NCI-H1048 (cell line): ENCODE data around the gene HJURP.
"Not testable (repeated sequence)": the region's sequence is repeated elsewhere in the genome, so short reads cannot be mapped to it uniquely, and the experiment has no call there.

ENCODE experiments used
- DNase-seq: peaks from one replicate; lab custom pipeline; 2025; lab: John Stamatoyannopoulos, UW

Gene HJURP, protein sequence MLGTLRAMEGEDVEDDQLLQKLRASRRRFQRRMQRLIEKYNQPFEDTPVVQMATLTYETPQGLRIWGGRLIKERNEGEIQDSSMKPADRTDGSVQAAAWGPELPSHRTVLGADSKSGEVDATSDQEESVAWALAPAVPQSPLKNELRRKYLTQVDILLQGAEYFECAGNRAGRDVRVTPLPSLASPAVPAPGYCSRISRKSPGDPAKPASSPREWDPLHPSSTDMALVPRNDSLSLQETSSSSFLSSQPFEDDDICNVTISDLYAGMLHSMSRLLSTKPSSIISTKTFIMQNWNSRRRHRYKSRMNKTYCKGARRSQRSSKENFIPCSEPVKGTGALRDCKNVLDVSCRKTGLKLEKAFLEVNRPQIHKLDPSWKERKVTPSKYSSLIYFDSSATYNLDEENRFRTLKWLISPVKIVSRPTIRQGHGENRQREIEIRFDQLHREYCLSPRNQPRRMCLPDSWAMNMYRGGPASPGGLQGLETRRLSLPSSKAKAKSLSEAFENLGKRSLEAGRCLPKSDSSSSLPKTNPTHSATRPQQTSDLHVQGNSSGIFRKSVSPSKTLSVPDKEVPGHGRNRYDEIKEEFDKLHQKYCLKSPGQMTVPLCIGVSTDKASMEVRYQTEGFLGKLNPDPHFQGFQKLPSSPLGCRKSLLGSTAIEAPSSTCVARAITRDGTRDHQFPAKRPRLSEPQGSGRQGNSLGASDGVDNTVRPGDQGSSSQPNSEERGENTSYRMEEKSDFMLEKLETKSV

DNA sequence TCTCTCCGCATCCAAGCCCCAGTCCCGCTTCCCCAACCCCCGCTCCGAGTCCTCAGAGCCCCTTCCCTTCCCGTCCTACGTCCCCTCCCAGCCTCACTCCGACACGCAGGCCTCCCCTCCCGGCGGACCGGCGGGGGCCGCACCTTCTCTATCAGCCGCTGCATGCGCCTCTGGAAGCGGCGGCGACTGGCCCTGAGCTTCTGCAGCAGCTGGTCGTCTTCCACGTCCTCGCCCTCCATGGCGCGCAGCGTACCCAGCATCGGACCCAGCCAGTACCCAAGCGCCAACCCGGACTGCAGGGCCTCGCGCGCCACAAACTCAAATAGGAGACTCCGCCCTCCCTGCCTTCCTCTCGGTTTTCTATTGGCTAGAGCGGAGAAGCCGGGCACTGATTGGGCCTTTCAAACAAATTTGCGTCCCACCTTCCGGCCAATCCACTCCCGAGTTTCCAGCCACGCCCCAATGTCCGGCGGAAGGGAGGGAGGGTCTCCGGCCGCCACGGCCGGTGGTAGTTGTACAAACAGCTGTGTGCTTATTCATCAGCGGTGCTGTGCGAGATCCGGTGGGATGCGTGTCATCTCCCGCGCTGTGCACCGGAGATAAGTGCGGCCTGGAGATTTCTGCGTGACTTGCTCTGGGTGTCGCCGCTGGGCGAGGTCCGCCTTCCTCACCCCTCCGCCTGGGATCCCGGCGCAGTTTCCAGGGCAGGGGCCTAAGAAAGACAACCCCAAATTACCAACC lies at the start of gene HJURP:
HJURP (minus strand) TSS at position 295 of the 741 bp plus-strand sequence; CDS start at position 260, 35 bp downstream.
- peak; percentile 90 for DNase-seq

DNA sequence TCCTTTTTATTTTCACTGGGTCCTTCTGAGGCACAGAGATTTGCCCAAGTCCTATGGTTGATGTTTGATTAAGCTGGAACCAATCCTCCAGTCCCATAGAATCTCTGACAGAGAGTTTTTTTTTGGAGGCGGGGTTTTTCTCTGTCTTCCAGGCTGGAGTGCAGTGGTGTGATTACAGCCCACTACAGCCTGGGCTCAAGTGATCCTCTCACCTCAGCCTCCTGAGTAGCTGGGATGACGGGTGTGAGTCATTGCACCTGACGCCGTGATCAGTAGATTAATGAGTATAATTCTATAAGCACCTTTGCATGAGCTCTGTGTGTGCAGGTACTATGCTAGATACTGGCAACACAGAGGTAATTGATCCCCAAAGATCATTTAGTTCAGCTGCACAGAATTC lies 47.5 kb upstream of the HJURP start:
- no peak for DNase-seq

DNA sequence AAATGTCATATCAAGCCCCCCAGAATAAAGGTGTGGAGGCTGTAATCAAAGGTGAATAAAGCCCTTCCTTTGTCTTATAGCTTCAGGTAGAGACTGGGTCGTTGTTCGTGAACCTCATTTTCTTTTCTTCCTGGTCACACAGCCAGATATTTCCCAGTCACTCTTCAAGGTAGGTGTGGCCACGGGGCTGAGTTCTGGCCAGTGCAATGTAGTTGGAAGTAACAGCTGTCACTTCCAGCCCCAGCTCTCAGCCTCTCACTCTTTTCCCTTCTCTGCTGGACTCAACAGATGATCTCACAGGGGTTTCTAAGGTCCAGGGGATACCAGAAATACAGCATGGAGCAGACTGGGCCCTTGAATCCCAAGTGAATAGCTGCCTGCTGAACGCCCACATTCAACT lies 47.0 kb upstream of the HJURP start:
- no peak for DNase-seq

DNA sequence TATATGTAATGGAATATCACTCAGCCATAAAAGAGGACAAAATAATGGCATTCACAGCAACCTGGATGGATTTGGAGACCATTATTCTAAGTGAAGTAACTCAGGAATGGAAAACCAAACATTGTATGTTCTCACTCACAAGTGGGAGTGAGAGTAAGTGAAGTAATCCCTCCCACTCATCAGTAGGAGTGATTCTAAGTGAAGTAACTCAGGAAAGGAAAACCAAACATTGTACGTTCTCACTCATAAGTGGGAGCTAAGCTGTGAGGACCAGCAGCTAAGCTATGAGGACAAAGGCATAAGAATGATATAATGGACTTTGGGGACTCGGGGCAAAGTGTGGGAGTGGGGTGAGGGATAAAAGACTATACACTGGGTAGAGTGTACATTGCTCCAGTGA lies 41.9 kb upstream of the HJURP start:
- not testable (repeated sequence) for DNase-seq

DNA sequence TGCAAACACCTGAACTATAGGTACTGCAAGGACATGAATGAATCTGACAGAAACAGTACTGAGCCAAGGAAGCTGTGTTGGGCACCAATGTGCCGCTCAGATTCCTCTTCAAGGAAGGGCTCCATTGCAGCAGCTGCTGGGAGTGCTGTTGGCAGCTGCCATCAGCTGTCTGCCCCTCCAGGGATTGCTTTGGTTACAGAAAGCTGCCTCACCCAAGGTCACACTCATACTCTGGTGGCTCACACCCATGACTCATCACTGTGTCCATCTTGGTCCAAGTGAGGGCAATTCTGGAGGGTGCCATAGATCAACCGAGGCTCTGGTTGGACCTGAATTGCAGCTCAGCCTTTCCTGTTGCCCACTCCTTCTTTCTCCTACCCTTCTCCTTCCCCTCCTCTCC lies 38.5 kb upstream of the HJURP start:
- DNase-seq, result no peak

DNA sequence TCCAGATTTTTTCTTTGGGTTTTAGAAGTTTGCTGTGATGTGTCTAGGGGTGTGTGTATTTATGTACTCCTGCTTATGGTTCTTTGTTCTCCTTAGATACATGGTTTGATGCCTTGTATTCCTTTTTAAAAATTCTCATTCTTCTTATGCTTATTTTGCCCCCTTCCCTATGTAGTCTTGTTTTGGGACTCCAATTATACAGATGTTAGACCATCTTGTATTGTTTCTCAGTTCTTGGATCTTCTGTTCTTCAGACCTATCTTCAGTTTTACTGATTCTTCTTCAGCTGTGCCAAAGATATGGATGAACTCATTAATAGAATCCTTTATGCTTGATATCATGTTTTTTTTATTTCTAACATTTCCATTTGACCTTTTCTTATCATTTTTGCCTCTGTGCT lies 28.0 kb upstream of the HJURP start:
- DNase-seq, result no peak

DNA sequence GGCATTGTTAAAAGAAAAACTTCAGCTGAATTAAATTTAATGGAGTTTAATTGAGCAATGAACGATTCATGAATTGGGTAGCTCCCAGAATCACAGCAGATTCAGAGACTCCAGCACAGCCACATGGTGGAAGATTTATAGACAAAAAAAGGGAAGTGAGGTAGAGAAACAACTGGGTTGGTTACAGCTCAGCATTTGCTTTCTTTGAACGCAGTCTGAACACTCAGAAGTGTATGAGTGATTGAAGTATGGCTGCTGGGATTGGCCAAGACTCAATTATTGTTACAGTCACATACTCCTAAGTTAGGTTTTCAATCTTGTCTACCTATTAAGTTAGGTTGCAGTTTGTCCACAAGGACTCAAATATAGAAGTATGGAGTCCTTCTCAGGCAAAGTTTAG lies 17.8 kb upstream of the HJURP start:
- DNase-seq, result not testable (repeated sequence)

DNA sequence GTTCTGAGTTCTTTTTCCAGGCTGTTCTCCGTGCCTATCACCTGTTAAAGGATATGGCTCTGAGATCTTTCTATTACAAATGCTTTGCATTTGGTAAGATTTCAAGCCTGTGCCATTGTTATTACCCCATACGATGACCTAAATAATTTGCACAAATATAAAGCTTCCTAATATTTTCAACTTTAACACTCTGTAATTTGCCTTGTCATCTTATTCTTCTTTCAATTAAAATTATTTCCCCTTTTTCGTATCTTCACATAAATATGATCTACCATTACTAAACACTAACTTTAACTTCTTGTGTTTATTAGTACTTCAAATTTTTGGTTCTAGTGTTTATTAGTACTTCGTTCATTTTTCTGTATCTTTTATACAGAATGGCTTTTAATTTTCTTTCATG lies 17.1 kb upstream of the HJURP start:
- no peak for DNase-seq

DNA sequence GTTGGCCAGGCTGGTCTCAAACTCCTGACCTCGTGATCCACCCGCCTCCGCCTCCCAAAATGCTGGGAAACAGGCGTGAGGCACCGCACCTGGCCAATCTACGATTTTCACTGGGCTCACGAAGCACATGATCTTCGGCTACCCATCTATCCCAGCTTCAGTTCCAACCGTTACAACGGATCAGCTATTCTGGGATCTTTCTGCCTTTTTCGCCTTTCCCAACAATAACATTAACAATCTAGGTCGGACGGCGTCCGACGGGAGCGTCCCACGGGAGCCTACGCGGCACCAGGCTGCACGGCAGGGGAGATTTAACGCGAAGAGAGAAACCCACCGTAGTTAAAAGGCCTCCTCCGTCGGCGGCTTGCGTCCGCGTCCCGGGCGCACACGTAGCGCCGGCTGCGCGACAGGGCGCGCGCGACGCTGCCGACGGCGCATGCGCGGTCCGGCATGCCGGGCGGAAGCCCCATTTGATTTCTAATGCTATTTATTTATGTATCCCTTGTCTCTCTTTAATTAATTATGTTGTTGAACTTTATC lies 13.7 kb upstream of the HJURP start, which contains the start of gene MSL3B:
MSL3B (minus strand) TSS at position 394 of the 540 bp plus-strand sequence.
- DNase-seq, result no peak

DNA sequence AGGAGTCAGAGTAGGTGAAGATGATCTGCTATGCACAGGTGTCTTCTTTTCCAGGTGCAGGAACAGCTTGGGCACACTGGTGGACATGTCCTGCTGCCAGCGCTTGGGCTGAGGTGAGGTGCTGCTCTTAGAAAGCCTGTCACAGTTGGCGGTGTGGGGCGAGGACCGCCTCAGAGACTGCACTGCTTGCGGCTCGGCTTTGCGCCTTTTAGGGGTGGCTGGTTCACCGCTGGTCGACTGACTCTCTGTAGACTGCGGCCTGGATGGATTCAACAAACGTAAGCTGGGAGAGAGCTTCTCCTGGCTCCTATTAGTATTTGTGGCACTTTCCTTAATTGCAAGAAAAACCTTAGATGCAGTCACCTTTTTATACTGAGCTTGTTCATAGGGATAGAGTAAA lies 12.1 kb upstream of the HJURP start:
- DNase-seq, result no peak

DNA sequence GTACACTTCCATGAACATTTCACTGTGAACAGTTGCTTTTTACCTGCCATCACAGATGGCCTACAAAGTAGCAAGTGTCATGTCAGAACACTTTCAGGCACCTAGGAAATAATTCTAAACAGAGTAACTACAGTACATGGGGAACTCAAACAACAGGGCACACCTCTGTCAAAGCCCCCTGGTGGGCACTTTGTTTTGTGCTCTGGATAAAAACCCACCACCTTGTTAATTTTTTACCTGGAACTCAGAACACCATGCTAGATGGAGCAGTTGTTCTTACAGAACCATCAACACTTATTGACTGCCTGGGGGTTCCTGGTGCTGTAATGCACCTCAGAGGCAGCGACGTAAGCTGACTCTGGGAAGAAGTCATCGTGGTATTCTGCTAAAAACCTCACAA lies 11.5 kb upstream of the HJURP start:
- no peak for DNase-seq

DNA sequence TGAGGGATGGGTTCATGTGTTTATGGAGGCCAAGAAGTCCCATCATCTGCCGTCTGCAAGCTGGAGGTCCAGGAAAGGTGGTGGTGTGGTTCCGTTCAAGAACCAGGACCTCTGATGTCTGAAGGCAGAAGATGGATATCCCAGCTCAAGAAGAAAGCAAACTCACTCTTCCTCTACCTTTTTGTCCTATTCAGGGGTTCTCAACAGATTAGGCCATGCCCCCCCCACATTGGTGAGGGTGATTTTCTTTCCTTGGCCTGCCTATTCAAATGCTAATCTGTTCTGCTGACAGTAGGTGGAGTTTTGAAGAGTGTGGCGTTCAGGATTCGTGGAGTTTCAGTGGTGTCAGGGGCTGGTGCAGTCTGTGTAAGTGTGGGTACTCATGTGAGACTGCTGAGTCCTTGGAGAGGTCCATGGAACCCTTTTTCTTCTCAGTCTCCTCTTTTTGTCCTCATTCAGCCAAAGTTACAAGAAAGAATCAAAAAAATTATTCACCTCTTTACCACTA lies 8.0 kb upstream of the HJURP start:
- DNase-seq, result no peak

DNA sequence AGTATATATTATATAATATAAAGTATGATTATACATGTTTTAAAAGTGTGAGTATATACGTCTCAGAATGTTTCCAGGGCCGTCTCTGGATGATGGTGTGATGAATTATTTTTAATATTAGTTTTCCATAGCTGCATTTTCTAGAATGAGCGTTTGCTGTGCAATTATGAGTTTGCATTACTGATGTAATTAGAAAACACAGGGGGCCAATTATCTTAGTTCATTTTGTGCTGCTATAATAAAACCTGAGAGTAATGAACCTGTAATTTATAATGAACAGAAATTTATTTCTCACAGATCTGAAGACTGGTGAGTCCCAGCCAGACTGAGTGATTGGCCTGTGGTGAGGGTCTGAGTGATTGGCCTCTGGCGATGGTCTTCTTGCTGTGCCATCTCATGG lies 4.0 kb upstream of the HJURP start:
- no peak for DNase-seq

DNA sequence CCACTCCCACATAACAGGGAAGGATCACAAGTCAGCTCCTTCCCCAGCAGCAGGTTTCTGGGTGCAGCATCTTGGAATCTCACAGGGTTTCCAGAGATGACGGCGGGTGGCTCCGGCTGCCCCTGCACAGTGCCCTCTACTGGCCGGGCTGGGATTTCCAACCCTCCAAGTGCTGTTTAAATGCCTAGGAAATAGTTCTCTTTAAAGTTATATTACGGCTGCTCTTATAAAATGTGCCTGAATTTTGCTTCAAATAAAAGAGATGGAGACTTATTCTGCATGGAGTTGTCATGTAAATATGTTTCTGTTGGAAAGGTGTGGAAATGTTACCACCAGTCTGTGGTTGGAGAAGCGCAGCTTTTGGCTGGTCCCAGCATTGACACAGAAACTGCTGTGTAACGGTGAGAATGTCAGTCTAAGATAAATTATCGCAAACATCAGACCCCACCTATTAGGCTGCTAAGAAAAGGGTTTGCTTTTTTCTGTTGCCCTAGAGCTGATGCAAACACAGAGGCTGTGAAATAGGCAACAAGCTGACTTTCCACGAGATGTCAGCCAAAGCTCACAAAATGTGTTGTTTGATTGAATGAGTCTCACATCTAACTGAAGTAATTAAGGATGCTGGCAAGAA lies 3.3 kb upstream of the HJURP start:
- DNase-seq, result peak; percentile 1

DNA sequence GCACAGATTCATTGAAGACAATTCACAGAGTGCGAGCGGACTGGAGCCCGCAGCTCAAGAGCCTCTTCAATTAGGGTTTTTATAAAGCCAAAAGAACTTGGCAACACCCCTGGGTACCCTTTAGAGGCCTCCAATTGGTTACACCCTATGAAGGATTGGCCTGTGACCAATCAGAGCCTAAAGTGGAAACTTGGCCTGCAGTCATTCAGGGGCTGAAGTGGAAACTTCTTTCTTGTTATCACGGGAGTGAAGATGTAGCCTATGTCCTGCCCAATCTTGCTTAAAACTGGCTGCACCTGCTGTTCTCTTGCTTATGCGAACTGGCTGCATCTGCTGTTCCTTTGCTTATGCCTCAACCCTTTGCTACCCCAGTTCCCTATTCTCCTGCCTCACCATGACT lies 1.8 kb upstream of the HJURP start:
- DNase-seq, result no peak

DNA sequence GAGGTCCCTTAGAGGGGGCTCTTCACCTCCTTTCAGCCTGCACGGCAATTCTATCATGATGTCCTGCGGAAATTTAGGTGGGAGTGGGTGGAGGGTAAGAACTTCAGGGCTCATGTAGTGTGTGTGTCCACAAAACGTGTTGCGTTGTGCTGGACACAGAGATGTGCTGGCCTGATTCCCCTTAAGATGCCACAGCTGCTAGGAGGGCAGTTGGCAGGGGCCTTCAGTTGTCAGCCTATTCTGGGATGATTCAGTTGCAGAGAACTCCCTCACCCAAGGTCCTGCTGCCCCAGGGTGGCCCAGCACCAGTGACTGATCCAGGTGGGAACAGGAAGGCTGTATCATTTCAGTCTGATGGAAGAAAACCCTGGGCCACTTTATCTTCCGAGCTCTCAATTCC lies 1.0 kb upstream of the HJURP start:
- no peak for DNase-seq

DNA sequence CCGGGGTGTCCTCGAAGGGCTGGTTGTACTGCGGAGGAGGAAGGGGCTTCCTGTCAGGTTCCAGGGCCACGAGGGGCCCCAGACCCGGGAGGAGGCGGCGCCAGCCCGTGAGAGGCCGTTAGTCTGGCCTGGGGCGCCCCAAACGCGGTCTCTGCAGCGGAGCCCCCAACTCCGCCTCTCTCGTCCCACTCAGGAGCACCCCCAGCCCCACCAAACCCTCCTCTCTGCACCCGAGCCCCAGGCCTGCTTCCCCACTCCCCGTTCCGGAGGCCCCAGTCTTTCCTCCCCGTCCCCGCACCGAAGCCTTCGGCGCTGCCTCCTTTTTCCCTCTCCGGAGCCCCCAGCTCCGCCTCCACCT lies 473 bp downstream of the HJURP start:
- no peak for DNase-seq

DNA sequence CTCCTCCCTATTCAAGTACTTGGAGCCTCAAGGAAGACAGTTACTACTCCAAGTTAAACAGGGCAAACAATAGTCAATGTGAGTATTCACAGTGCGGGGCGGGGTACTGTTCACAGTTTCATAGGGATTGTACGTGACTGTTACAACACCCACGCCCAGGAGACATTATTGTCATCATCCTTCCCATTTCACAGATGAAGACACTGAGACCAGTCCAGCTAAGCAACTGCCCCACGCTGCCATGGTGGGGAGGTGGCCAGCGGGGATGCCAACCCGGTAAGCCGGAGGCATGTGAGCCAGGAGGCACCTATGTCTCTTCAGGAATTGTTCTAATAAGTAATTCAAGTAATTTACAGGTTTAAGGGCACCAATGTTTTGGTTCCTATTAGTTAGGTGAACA lies 982 bp downstream of the HJURP start:
- no peak for DNase-seq

DNA sequence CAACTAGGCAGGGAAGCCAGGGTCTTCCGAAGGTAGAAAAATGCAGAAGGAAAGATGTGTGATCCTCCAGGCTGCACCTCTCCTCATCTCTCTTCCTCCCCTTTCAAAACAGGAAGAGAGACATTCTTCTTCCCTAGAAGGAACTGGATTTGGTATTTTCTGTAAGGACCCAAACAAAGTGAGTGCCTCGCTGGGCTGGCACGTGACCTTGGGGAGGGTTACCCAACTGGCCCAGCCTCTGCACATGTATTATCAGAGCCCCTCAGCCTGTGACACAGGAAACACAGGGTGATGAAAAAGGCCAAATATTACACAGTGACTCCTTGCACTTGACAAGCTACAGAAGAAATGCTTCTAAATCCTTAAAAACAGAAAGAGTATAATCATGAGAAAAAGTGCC lies 2.3 kb downstream of the HJURP start:
- no peak for DNase-seq

DNA sequence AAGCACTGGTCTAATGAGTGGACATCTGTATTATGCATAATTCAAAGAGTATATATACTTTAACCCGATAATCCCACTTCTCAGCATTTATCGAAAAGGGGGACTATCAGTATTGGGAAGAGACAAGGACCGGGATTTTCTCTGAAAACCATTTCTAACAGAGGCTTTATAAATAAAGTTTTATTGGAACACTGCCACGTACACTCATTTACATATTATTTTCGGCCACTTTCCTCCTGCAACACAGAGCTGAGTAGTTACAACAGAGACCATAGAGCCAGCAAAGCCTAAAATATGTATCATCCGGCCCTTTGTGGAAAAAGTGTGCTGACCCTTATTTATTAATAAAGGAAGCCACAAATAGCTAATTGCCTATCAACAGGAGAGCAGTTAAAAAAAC lies 3.2 kb downstream of the HJURP start:
- DNase-seq, result no peak

DNA sequence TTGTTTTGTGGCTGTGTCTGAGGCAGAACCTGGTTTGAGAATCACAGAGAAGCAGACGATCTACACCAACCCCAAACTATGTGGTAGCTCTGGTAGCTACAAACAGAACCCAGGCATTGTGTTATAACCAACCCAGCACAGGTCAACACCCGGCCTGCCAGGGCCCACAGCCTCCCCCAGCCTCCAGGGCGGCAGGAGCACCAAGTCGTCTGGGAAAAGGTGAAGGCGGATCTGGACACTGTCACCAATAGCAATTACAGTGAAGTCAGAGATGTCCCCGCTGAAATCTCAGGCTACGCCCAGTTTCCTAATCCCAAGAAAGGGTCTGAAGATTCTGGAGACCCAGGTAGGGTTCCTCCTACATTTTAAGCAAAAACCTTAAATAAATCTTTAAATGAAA lies 3.6 kb downstream of the HJURP start:
- DNase-seq, result no peak
